NT2/D1 (cell line): ENCODE data around the gene CSF2RB.

Experiments
- DNase-seq: peaks from one replicate; pipeline ENCODE4 v3.0.0-alpha.2; 2011; ENCODE audit warnings: low read depth, low spot score
- H3K27me3 ChIP-seq: 2 replicates; pipeline ENCODE4 v1.6.0; 2011; ENCODE audit warnings: mild to moderate bottlenecking; ENCODE audit not compliant: insufficient read length, insufficient read depth
- H3K36me3 ChIP-seq: 2 replicates; pipeline ENCODE4 v1.6.1; 2011; ENCODE audit warnings: mild to moderate bottlenecking, low read length, mixed read lengths; ENCODE audit not compliant: insufficient read depth, insufficient read length
- H3K4me1 ChIP-seq: 2 replicates; pipeline ENCODE4 v1.5.1; 2011; ENCODE audit not compliant: insufficient read depth, insufficient read length
- H3K4me3 ChIP-seq: 2 replicates; pipeline ENCODE4 v1.5.1; 2011; ENCODE audit warnings: low read depth; ENCODE audit not compliant: insufficient read length
- H3K9ac ChIP-seq: 2 replicates; pipeline ENCODE4 v1.6.0; 2011; ENCODE audit warnings: low read depth; ENCODE audit not compliant: insufficient read length
- H3K9me3 ChIP-seq: 2 replicates; pipeline ENCODE4 v1.5.1; 2011; ENCODE audit warnings: mild to moderate bottlenecking, low read length; ENCODE audit not compliant: insufficient read depth
- SUZ12 ChIP-seq: IDR thresholded peaks from 2 replicates; pipeline ENCODE4 v1.6.1; 2011; ENCODE audit not compliant: insufficient read length, insufficient read depth; ENCODE audit errors: extremely low read depth
- YY1 ChIP-seq: IDR thresholded peaks from 2 replicates; pipeline ENCODE4 v1.6.1; 2011; ENCODE audit not compliant: insufficient read length, insufficient read depth
- ZNF274 ChIP-seq: IDR thresholded peaks from 2 replicates; pipeline ENCODE4 v1.6.1; 2011; ENCODE audit warnings: mild to moderate bottlenecking, low read depth, low read length

Gene CSF2RB

GRCh38 chr22:36901411-36902142 lies 11.9 kb upstream of the CSF2RB start:
- no peak for TF ChIP-seq SUZ12
- no peak for TF ChIP-seq YY1
- no peak for TF ChIP-seq ZNF274
- Histone ChIP-seq H3K9ac (no peak overlapping the region), H3K36me3 (no peaks in the 10 kb centered on the region), H3K9me3 (peaks cover 13% of the 10 kb centered on the region; the same call in 1 of the 2 replicates), H3K27me3 (peaks cover 8% of the 10 kb centered on the region), H3K4me3 (no peak overlapping the region), H3K4me1 (peaks cover 10% of the 10 kb centered on the region)
- DNase-seq: no peak

GRCh38 chr22:36902143-36902926 lies 11.1 kb upstream of the CSF2RB start:
- Histone ChIP-seq H3K27me3 (peaks cover 8% of the 10 kb centered on the region), H3K9me3 (peaks cover 13% of the 10 kb centered on the region; the same call in 1 of the 2 replicates), H3K9ac (no peak overlapping the region), H3K36me3 (no peaks in the 10 kb centered on the region), H3K4me3 (no peak overlapping the region), H3K4me1 (peaks cover 10% of the 10 kb centered on the region)
- no peak for DNase-seq
- TF ChIP-seq SUZ12 (no peak), YY1 (no peak), ZNF274 (no peak)

- H3K9me3 ChIP-seq: peaks cover 5% of the 10 kb centered on the region; the same call in 1 of the 2 replicates
- H3K27me3 ChIP-seq: peaks cover under 1% of the 10 kb centered on the region
- no peaks in the 10 kb centered on the region for H3K36me3 ChIP-seq
- TF ChIP-seq YY1 (no peak), SUZ12 (no peak), ZNF274 (no peak)
- no peak for DNase-seq
- no peak overlapping the region for H3K9ac ChIP-seq
- no peak overlapping the region for H3K4me3 ChIP-seq
- H3K4me1 ChIP-seq: peaks cover 10% of the 10 kb centered on the region
These were observed 9.1 kb upstream of the CSF2RB start for GRCh38 chr22:36904260-36904880.

- DNase-seq: no peak
- Histone ChIP-seq H3K9me3 (peaks cover 2% of the 10 kb centered on the region; the same call in 1 of the 2 replicates), H3K4me3 (no peak overlapping the region), H3K4me1 (no peaks in the 10 kb centered on the region), H3K36me3 (no peaks in the 10 kb centered on the region), H3K9ac (no peak overlapping the region), H3K27me3 (no peaks in the 10 kb centered on the region)
- TF ChIP-seq SUZ12 (no peak), YY1 (no peak), ZNF274 (no peak)
These were observed 5.9 kb upstream of the CSF2RB start for GRCh38 chr22:36907253-36908195.

GRCh38 chr22:36910461-36910860 lies 3.0 kb upstream of the CSF2RB start:
- no peaks in the 10 kb centered on the region for H3K27me3 ChIP-seq
- no peaks in the 10 kb centered on the region for H3K36me3 ChIP-seq
- no peak overlapping the region for H3K4me3 ChIP-seq
- H3K4me1 ChIP-seq: peaks cover 5% of the 10 kb centered on the region
- TF ChIP-seq ZNF274 (no peak), YY1 (no peak), SUZ12 (no peak)
- no peaks in the 10 kb centered on the region for H3K9me3 ChIP-seq
- DNase-seq: no peak
- H3K9ac ChIP-seq: no peak overlapping the region

- H3K9ac ChIP-seq: no peak overlapping the region
- H3K27me3 ChIP-seq: no peaks in the 10 kb centered on the region
- no peaks in the 10 kb centered on the region for H3K9me3 ChIP-seq
- no peaks in the 10 kb centered on the region for H3K36me3 ChIP-seq
- peaks cover 5% of the 10 kb centered on the region for H3K4me1 ChIP-seq
- no peak overlapping the region for H3K4me3 ChIP-seq
- no peak for DNase-seq
- no peak for TF ChIP-seq SUZ12
- no peak for TF ChIP-seq ZNF274
- TF ChIP-seq YY1: no peak
These were observed 1.4 kb upstream of the CSF2RB start for GRCh38 chr22:36911887-36912661.
